Right ventricle myocardium superior (tissue), 1 donor: Measurements from ENCODE around the gene ATP5ME. TPM values are rescaled to one million over a fixed set of nuclear protein-coding genes. Genes with fewer than 3 reads are reported as not detected.
"Not testable (repeated sequence)": the region's sequence is repeated elsewhere in the genome, so short reads cannot be mapped to it uniquely, and the experiment has no call there.

Experiments
- ATAC-seq: fragments of 200-7000 bp; cut with Tn5 transposase; one replicate; pipeline ENCODE4 v1.9.1; 2020; ENCODE audit warnings: mild to moderate bottlenecking; ENCODE audit not compliant: poor library complexity
- DNase-seq: peaks from one replicate; pipeline ENCODE4 v3.0.0-alpha.2; 2020
- intact Hi-C: fragments of 100-400 bp; cut with DNase I; formaldehyde crosslinking; loops from one replicate; pipeline ENCODE4 v1.11.2; 2022
- total RNA-seq: library from RNA; stranded (reverse); fragmentation: NEBNext Ultra II Directional; extraction: Animal tissue kit (Norgen Biotek cat#: 25700); gene quantifications from one replicate; pipeline ENCODE4 v1.2.1, GENCODE V29; 2021
- donor health status: DM: no; HTN: yes; CAD: no; lungs with severe emphysema.

Gene ATP5ME
- total RNA-seq, 1 donor from 2014 or later = 1,145 TPM

DNA sequence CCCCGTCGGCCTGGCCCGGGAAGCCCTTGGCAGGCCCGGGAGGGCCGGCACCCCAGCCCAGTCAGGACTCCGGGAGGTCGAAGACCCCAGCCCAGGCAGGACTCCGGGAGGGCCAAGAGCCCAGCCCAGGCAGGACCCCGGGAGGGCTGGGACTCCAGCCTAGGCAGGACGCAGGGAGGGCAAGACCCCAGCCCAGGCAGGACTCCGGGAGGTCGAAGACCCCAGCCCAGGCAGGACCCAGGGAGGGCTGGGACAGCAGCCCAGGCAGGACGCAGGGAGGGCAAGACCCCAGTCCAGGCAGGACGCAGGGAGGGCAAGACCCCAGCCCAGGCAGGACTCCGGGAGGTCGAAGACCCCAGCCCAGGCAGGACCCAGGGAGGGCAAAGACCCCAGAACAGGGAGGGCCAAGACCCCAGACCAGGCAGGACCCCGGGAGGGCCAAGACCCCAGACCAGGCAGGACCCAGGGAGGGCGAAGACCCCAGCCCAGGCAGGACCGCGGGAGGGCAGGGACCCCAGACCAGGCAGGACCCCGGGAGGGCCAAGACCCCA, 32.1 kb upstream of the ATP5ME start:
- intact Hi-C loops, ATAC-seq, DNase-seq: not testable (repeated sequence)

DNA sequence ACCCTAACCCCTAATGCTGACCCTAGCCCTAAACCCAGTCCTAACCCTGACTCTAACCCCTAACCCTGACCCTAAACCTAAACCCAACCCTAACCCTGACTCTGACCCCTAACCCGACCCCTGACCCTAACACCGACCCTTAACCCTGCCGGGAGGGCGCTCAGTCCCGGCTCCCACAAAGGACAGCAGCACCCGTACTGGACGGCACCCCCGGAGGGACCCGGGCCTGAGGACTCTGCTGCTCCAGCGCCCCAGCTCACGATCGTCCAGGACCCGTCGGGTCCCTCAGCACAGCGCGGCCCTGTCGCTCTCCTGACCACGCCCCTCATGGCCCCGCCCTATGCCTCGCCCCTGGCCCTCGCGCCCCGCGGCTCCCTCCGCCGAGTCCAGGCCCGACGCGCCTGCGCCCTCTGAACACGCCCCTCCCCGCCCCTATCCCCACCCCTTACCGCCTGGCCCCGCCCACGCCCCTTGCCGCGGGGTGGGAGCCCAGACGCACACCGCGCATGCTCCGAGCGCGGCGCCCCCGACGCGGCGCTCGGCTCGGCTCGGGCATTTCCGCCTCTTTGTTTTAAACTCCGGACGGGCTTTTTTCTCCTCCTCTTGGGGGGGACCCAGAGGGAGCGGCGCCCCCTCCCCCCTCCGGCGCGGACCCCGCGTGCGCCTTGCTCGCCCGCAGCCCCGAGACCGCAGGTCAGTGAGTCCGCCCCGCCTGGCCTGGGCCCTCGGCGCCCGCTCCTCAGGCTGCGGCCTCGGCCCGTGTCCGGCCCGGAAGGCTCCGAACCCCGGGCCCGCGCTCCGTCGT, 31.4 kb upstream of the ATP5ME start, which contains the start of gene PCGF3:
Gene PCGF3 (plus strand): TSS at position 555 of the 805 bp plus-strand sequence. CDS start 27,849 bp downstream, outside the sequence.
- ATAC-seq (peak; percentile 99), DNase-seq (peak; percentile 98)
- intact Hi-C loops = no loop called here

DNA sequence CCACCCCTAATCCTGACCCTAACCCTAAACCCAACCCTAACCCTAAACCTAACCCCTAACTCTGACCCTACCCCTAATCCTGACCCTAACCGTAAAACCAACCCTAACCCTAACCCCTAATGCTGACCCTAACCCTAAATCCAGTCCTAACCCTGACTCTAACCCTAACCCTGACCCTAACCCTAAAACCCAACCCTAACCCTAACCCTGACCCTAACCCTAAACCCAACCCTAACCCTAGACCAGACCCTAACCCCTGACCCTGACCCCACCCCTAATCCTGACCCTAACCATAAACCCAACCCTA, 30.8 kb upstream of the ATP5ME start:
- intact Hi-C loops = no loop called here

DNA sequence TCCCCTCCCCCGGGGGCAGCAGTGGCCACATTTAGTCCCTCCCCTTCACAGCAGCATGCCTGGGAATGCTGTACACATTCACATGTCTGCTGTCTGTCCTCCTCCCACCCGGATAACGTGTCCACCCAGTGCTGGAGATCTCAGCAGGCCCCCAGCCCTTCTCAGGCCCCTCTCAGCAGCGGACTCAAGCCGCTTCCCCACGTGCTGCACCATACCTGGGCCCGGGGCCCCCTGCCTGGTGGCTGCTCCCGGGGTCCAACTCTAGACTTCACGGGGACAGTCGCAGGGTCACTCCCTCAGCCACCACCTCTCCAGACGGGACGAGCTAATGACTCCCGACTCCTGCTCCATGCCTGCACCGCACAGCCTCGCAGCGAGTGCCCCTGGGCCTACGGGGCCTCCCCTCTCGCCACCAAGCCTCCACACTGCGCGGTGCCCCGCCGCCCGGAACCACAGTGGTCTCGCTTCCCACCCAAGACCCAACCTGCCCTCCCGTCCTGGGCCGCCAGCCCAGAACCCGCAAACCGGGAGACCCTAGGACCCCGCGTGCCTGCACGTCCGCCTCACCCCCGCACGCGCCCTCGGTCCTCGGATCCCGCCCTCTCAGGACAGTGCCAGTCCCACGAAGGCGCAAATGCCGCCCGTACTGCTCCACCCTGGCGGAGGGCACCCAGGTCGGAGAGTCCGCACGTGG, 30.3 kb upstream of the ATP5ME start:
- DNase-seq = no peak
- intact Hi-C loops = no loop called here
- ATAC-seq = no peak

More for the DNA sequence above, 30.8 kb upstream of the ATP5ME start:
- DNase-seq (no peak), ATAC-seq (no peak)

DNA sequence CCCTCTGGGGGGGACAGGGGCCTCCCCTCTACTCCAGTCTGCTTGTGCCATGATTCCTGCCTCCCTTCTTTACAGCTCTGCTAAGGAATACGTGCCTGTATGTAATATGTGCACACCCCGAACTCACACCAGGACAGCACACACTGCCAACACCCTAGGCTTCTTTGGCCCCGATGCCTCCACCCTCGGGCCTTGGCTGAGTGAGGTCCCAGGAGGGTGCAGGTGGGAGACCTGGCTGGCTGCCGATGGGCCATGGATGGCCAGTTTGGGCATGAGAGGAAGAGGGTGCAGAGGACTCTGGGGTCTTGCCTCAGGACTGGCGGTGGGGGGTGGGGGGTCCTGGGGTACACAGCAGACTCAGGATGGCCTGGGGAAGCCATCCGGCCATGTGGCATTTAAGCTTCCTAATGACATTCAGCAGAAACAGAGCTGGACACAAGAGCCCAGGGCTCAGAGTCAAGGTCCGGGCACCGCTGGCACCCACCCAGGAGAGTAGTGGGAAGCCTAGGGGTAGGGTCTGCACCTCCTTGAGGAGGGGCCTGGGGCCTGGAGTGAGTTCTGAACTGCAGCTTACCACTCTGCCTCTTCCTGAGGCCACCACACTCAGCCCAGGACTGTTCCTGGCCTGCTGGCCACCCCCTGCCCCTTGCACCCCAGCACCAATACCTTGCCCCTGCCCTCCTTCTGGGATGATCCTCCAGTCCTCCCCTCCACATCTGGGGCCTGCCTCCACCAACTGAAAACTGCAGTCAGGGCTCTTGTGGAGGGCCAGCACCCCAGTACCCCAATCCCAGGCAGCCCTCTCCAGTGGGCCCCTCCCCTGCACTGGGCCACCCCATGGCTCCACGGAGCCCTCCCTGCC, 29.5 kb upstream of the ATP5ME start:
- DNase-seq = no peak
- no peak for ATAC-seq
- intact Hi-C loops = no loop called here

DNA sequence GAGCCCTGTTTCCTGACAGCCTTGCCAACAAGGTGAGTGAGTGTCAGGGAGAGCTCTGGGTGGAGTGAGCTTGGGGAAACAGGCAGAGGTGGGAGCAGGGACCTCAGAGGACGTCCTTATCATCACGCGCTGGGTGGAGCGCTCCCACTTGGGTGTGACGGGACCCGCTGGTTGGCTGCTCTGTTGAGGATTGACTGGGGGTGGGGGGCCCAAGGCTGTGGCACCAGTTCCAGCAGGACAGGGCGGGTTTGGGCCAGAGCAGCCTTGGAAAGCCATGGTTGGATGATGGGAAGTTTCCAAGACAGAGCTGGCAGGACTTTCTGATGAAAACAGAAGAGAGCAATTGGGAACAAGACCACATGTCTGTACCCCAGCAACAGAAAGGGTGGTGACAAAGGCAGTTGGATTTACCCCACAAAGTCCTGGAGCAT, 28.6 kb upstream of the ATP5ME start:
- DNase-seq (no peak), ATAC-seq (no peak)
- intact Hi-C loops = no loop called here

DNA sequence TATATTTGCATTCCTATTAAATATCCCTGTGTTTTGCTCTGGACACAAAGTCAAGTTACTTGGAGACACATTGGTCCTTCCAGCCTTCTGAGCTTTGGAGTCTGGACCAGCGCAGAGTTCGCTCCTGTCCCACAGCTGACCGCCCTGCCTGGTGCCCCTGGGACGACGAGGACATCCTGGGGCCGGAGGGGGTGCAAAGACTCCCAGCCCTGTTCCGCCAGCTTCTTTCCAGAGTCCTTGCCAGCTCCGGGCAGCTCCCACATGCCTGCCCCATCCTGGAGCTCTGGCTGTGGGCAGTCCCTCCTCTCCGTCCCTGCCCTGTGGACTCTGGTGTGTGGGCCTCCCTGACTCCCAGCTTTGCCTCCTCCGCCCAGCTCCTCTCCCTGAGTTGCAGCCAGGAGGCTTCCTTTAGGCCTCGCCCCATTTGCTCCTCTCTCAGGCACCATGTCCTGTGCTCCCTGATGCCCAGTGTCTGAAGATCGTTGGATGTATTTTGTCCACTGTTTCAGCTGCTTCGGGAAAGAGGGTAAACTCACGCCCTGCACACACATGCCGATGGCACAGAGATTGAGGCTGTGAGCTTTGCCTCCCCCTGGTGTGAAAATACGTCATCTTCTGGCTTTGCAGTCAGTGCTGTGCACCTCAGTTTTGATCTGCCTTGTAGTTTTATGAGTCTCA, 26.6 kb upstream of the ATP5ME start:
- DNase-seq = no peak
- ATAC-seq = no peak
- intact Hi-C loops = no loop called here

DNA sequence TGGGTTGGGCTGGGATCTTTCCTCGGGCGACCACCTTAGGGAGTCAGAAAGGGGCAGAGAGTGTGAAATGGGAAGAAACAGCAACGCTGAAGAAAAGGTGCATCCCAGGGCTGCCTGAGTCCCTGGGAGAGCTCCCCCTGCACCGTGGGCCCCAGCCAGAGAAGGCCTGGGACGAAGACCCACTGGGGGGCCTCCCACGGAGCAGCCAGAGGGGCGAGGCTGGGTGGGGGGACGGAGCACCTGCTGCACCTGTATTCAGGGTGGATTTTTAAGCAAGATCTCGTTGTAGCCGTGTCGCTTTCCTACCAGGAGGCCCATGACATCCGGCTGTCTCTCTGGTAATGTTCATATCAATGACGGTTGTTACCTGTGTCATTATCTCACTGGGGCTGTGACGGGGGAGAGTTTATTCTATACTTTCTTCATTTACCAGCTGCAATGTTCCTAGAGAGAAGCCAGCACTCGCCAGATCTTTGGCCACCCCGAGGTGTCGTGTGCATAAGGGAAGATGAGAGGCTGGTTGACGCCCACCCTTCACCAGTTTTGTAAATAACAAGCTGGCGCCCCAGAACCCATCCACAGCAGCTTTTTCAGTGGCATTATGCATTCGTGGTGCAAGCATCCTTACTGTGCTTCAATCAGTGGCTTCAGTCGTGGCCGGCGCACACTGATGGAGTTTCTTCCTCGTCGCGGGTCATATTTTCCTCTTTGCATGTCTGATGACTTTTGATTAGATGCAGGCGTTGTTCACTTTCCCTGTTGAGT, 25.9 kb upstream of the ATP5ME start:
- DNase-seq (no peak), ATAC-seq (no peak)
- intact Hi-C loops = no loop called here

DNA sequence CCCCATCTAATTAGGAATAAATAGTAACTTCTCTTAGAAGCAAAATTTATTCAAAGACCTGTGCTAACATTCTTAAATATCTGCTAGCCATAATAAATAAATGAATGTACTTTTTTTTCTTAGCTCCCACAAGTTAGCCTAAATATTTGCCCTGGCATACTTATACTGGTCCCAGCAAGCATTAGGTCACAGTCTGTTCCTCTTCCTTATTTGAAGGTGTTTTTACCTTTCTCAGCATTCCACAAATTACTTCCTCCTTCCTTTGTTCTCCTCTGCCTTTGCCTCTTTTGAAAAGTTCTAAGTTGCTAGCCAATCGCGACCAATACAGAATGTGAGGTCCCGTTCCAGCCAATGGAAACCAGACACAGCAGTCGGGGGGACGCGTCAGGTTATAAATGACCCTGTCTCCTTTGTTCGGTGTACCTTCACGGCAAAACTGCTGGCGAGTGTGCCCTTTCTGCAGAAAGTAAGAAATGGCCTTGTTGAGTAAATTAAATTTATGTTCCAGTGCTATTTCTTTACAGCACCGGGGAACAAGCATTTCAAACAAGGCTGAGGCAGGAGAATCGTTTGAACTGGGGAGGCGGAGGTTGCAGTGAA, 20.4 kb upstream of the ATP5ME start:
- DNase-seq, intact Hi-C loops: not testable (repeated sequence)

DNA sequence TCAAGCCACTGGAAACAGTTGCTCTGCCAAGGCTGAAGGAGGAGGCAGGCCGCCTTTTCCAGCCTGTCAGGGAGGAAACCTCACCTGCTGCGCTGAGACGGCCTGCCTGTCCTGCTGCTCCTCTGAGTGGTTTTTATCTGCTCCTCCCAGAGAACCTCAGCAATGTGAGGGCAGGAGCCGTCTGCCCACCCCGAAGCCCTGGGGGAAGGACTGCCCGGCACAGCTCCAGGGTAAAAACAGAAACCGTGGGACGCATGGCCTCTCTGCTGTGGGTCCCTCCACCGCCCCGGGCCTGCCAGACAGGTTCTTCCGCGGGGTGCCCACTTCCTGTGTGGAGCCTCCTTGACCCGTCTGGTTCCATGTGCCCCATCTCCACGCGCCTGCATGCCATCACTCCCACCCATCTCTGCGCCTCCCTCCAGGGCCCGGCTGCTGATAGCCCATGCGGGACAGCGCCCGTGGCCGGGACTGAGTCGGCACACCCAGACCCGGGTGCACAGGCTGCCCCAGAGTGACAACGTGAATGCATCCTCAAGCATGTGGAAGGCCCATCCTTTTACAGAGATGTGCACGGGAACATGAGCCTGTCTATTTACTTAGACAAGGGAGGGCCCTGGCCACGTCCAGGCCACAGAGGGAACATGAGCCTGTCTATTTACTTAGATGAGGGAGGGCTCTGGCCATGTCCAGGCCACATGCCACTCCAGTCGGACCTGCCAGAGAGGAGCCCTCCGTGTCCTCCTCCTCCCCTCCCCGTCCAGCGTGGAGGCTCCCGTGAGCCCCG, 18.9 kb upstream of the ATP5ME start:
- ATAC-seq (no peak), DNase-seq (no peak)
- intact Hi-C loops = no loop called here

More for the DNA sequence above, 20.4 kb upstream of the ATP5ME start:
- not testable (repeated sequence) for ATAC-seq

DNA sequence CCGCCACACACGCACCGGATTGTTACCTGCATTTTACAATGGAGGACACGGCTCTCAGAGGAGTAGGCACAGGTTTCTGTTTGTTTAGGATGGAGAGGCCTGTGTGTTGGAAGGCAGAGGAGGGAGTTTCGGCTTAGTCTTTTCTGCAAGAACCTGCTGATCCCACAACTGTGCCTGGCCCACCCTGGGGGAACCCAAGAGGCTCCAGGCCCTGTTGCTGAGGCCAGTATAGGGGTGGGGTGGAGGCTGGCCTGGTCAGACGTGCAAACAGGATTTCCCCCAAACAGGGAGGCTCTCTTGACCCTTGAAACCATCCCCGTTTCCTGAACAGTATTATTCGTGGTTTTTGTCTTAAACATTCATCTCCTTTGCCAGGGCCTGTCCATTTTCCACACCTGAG, 15.6 kb upstream of the ATP5ME start:
- intact Hi-C loops = no loop called here
- DNase-seq = no peak
- no peak for ATAC-seq

DNA sequence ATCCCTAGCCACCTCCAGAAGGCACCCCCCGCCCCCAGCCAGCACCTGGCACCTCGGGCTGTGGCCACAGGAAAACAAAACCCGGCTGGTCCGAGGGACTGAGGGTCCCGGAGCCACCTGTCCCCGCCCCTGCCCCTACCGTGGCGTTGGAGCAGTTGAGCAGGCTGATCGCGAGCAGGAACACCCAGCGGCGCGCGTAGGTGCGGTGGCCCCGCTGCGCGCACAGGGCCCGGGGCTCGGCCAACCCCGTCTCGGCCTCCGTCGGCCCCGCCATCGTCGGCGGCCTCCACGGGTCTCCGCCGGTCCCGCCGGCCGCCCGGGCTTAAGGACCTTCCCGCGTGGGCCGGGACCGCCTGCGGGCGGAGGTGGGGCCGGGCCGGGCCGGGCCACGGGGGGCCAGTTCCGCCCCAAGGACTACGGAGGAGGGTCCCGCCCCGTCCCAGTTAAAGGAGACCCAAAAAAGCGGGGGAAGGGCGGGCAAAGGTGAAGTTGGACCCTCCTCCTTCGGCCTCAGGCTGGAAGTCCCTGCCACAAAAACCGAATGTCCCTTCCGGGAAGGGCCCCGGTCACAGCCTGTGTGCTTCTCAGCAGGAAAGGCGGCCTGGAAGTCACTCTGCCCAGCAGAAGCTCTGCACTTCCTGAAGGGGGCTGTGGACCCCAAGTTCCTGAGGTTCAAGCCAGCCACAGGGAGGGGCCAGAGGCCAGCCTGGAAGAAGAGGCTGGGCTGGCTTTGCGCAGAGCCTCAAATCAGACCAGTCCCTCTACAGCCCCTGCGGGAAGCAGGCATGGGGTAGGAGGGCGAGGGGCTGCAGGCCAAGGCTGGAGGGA, 15.0 kb upstream of the ATP5ME start, which contains the start of gene SLC49A3:
Gene SLC49A3 (minus strand): TSS at position 298 of the 828 bp plus-strand sequence. CDS start 24 bp downstream, at position 274.
- ATAC-seq = peak; percentile 42
- intact Hi-C loops = no loop called here
- DNase-seq = peak; percentile 62

DNA sequence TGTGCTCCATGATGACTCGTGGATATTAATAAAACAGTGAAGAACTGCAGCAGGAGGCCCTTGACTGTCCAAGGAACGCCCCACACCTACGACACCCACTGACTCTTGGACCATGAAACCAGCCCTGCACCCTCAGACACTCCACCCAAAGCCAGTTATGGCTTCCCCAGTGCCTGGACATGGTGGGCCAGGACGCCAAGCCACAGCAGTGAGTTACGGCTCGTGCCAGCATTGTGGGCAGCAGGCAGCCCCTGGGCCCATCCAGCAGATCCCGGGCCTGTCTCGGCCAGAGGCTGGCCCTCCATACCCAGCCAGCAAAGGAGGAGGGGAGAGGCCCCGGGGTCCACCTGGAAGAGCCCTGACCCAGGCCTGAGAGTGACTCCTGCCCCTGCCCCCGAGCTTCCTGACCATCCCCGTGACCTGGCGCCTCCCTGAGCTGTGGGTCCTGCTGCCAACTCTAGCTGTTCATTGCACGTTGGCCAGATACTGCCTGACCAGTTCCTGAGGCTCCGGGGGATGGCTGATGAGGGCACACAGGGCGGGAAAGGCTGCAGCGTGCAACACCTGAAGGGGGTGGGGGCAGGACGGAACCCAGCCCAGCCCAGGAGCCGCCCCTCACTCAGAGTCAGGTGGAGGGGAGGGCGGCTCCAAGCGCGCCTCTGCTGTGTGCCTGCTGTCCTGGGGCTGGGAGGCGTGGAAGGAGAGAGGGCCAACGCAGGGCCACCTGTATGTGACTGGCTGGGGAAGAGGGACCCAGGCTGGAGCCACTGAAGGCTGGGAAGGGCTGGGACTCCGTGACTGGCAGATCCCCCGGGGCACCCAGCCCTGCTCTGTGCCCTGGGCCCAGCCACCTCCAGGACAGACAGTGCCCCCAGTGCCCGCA, 14.1 kb upstream of the ATP5ME start:
- DNase-seq (peak; percentile 40), ATAC-seq (peak; percentile 16)
- intact Hi-C loops = no loop called here

DNA sequence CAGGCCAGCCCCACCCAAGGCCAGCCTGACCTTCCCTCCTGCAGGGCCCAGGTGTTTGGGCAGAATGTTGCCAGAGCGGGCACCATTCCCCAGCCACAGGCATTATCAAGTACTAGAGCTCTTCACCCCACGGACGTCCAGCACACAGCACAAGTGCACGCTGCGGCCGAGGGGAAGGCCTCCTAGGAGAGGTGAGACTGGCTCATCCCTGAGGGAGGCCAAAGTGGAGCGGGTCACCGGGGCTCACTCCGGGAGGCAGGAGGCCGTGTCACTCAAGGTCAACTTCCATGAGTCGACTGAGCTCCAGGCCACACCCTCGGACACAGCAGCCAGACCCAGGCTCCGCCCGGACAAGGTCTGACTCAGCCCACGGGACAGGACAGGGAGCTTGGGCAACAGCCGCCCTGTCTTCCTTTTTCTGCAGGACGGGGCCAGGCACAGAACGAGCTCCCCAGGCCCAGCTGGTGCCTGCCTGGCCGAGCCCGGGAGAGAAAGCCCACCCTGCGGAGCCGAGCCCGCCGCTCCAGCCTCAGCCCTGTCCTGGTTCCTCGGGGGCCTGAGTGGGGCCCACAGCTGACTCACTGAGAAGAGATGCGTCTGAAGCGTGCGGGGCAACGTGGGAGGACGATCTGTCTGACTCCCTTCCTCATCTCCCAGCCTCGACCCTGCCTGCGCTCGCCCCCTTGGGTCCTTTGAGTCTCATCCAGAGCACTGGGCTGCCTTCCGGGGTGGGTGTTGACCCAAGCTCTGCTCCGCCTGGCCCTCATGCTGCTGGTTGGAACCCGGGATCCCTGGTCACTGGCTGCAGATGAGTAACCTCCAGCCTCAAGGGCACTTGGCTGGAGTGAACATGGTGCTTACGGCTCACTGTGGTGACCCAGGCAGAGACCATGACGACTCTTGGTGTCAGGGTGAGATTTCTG, 13.2 kb upstream of the ATP5ME start:
- intact Hi-C loops = no loop called here
- ATAC-seq (peak; percentile 85), DNase-seq (peak; percentile 96)
